Liver (tissue), 9 donors: ENCODE results near the gene C18orf32. TPM values are rescaled to one million over a fixed set of nuclear protein-coding genes. Genes with fewer than 3 reads are reported as not detected.
A peak's percentile ranks its signal among the peaks of the same experiment; 100 is the strongest.

Source experiments
- DNase-seq: peaks from one replicate; pipeline ENCODE4 v3.0.0-alpha.2; 2017; ENCODE audit warnings: low spot score
- H3K27ac ChIP-seq, 2 donors: one replicate each; pipeline ENCODE4 v1.7.0; 2013; ENCODE audit warnings: inconsistent platforms in 2 of 2, low read length in 2 of 2, control low read depth in 1 of 2, low read depth in 1 of 2, mild to moderate bottlenecking in 1 of 2
- H3K27me3 ChIP-seq, 4 donors: one replicate each; pipeline versions ENCODE4 v1.6.1 to v1.7.0; 2013; ENCODE audit warnings: low read length in 3 of 4, inconsistent platforms in 1 of 4, mild to moderate bottlenecking in 1 of 4, moderate library complexity in 1 of 4; ENCODE audit not compliant: control insufficient read depth in 4 of 4, insufficient read depth in 4 of 4
- H3K36me3 ChIP-seq, 4 donors: one replicate each; pipeline versions ENCODE4 v1.6.1 to v1.7.0; 2013; ENCODE audit warnings: low read length in 3 of 4, mild to moderate bottlenecking in 3 of 4, low read depth in 1 of 4, moderate library complexity in 1 of 4; ENCODE audit not compliant: control insufficient read depth in 4 of 4, insufficient read depth in 3 of 4
- H3K4me1 ChIP-seq, 4 donors: one replicate each; pipeline versions ENCODE4 v1.6.1 to v1.7.0; 2013; ENCODE audit warnings: low read length in 3 of 4, mild to moderate bottlenecking in 3 of 4, moderate library complexity in 1 of 4; ENCODE audit not compliant: control insufficient read depth in 4 of 4, insufficient read depth in 4 of 4
- H3K4me3 ChIP-seq, 3 donors: one replicate each; pipeline versions ENCODE4 v1.6.1 to v1.7.0; 2013; ENCODE audit warnings: low read length in 3 of 3, control low read depth in 1 of 3, low read depth in 1 of 3, mild to moderate bottlenecking in 1 of 3
- H3K9ac ChIP-seq, 2 donors: one replicate each; pipeline ENCODE4 v1.7.0; 2013; ENCODE audit warnings: low read length in 2 of 2, mild to moderate bottlenecking in 2 of 2, moderate library complexity in 2 of 2, control low read depth in 1 of 2, low read depth in 1 of 2
- H3K9me3 ChIP-seq, 4 donors: one replicate each; pipeline versions ENCODE4 v1.6.1 to v1.7.0; 2013; ENCODE audit warnings: low read length in 3 of 4; ENCODE audit not compliant: control insufficient read depth in 4 of 4
- EGR1 ChIP-seq, 2 donors: IDR thresholded peaks; 2 replicates each; pipeline ENCODE4 v1.6.1; 2016 to 2018; ENCODE audit warnings: antibody characterized with exemption in 2 of 2, low read depth in 2 of 2
- FOXA1 ChIP-seq: IDR thresholded peaks from 2 replicates; pipeline ENCODE4 v1.6.1; 2016; ENCODE audit warnings: antibody characterized with exemption
- FOXA2 ChIP-seq: IDR thresholded peaks from 2 replicates; pipeline ENCODE4 v1.6.1; 2016; ENCODE audit warnings: antibody characterized with exemption
- GABPA ChIP-seq, 2 donors: IDR thresholded peaks in 1 of 2; conservative IDR thresholded peaks in 1 of 2; 2 replicates each; pipeline ENCODE4 v1.6.1; 2016; ENCODE audit warnings: antibody characterized with exemption in 2 of 2, mild to moderate bottlenecking in 1 of 2, moderate library complexity in 1 of 2
- HNF4A ChIP-seq, 2 donors: conservative IDR thresholded peaks; 2 replicates each; pipeline ENCODE4 v1.6.1; 2016; ENCODE audit warnings: antibody characterized with exemption in 2 of 2, mild to moderate bottlenecking in 2 of 2
- HNF4G ChIP-seq: IDR thresholded peaks from 2 replicates; pipeline ENCODE4 v1.6.1; 2016; ENCODE audit warnings: antibody characterized with exemption
- NR2F2 ChIP-seq: IDR thresholded peaks from 2 replicates; pipeline ENCODE4 v1.6.1; 2016; ENCODE audit warnings: antibody characterized with exemption
- RAD21 ChIP-seq, 2 donors: IDR thresholded peaks; 2 replicates each; pipeline ENCODE4 v1.6.1; 2016; ENCODE audit warnings: antibody characterized with exemption in 2 of 2, mild to moderate bottlenecking in 2 of 2
- RXRA ChIP-seq, 2 donors: IDR thresholded peaks; 2 replicates each; pipeline ENCODE4 v1.6.1; 2017 to 2018; ENCODE audit warnings: antibody characterized with exemption in 2 of 2, mild to moderate bottlenecking in 1 of 2
- SP1 ChIP-seq: IDR thresholded peaks from 2 replicates; pipeline ENCODE4 v1.6.1; 2018; ENCODE audit warnings: antibody characterized with exemption, mild to moderate bottlenecking
- TAF1 ChIP-seq: conservative IDR thresholded peaks from 2 replicates; pipeline ENCODE4 v1.6.1; 2016; ENCODE audit warnings: antibody characterized with exemption, mild to moderate bottlenecking
- YY1 ChIP-seq: IDR thresholded peaks from 2 replicates; pipeline ENCODE4 v1.6.1; 2016; ENCODE audit warnings: antibody characterized with exemption, mild to moderate bottlenecking
- WGBS: extraction: QIAGEN DNeasy Blood & Tissue Kit; methylation state at CpG from one replicate; pipeline ENCODE4 v1.1.7; 2013; 5-methylcytosine and 5-hydroxymethylcytosine counted together
- polyA plus RNA-seq, 2 donors: library from polyadenylated mRNA; stranded (reverse) in 1 of 2; unstranded in 1 of 2; fragments of 200-250 nt in 1 of 2; fragments of >200 nt in 1 of 2; fragmentation: Nextera tagmentation in 1 of 2; extraction: Ambion mirVana in 1 of 2; gene quantifications; one replicate each; pipeline versions ENCODE4 v1.2.1 to v1.2.3, GENCODE V29; 2013 to 2015
- total RNA-seq, 2 donors: library from RNA; depleted of rRNA; stranded (reverse); fragments of >200 nt; gene quantifications; one replicate each; pipeline ENCODE4 v1.2.3, GENCODE V29; 2014
- TF ChIP-seq, protein P1 (sequence below): fragments of 150-350 bp; IDR thresholded peaks from 2 replicates; pipeline ENCODE4 v1.5.1; 2017; ENCODE audit warnings: improper control_type of control experiment, low read depth, low read length; ENCODE audit not compliant: missing input control
- TF ChIP-seq, protein P2 (sequence below): IDR thresholded peaks from 2 replicates; pipeline ENCODE4 v1.6.1; 2016; ENCODE audit warnings: antibody characterized with exemption
- TF ChIP-seq, protein P3 (sequence below): IDR thresholded peaks from 2 replicates; pipeline ENCODE4 v1.6.1; 2016; ENCODE audit warnings: antibody characterized with exemption
- TF ChIP-seq, protein P4 (sequence below): IDR thresholded peaks from 2 replicates; pipeline ENCODE4 v1.6.1; 2016; ENCODE audit warnings: antibody characterized with exemption
- donor health status: healthy.
- donor health status: healthy.
- donor health status: healthy.
- donor health status: healthy.
- donor health status: healthy.

C18orf32 gene
- total and polyA plus RNA-seq, 4 donors: 12.4 to 63.2 (median 29.8) TPM

DNA sequence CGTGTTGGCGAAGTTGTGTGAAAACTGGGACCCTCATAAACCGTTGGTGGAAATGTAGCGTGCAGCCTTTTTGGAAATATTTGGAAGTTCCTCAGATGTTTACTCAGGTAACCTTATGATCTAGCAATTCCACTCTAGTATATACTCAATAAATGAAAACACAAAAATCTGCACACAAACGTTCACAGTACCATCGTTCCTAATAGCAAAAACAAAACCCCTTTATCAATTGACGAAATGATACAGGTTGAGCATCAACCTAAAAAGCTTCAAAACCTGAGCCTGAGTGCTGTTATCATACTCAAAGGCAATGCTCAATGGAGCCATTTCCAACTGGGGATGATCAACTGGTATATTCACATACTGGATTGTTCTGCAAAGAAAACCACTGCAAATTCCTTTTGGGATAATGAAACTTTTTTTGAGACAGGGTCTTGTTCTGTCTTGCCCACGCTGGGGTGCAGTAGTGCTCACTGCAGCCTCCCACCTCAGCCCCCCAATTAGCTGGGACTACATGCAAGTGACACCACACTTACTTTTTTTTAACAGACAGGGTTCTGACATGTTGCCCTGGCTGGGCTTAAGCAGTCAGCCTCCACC is 777 bp upstream of the C18orf32 start:
- WGBS: 83% methylated on average over 8 of the region's 8 CpGs
- peaks cover 8 to 38% (median 25%) of the 10 kb centered on the region in 4 donors for H3K36me3 ChIP-seq
- no peak overlapping the region for H3K9ac ChIP-seq
- H3K4me3 ChIP-seq: peak overlapping the region; percentile 73 to 90 (median 77)
- no peaks in the 10 kb centered on the region for H3K9me3 ChIP-seq
- H3K27ac ChIP-seq: peak overlapping the region; percentile 85 to 86
- no peaks in the 10 kb centered on the region for H3K27me3 ChIP-seq
- TF ChIP-seq FOXA1: no peak
- no peak for TF ChIP-seq NR2F2
- TF ChIP-seq, protein P1, sequence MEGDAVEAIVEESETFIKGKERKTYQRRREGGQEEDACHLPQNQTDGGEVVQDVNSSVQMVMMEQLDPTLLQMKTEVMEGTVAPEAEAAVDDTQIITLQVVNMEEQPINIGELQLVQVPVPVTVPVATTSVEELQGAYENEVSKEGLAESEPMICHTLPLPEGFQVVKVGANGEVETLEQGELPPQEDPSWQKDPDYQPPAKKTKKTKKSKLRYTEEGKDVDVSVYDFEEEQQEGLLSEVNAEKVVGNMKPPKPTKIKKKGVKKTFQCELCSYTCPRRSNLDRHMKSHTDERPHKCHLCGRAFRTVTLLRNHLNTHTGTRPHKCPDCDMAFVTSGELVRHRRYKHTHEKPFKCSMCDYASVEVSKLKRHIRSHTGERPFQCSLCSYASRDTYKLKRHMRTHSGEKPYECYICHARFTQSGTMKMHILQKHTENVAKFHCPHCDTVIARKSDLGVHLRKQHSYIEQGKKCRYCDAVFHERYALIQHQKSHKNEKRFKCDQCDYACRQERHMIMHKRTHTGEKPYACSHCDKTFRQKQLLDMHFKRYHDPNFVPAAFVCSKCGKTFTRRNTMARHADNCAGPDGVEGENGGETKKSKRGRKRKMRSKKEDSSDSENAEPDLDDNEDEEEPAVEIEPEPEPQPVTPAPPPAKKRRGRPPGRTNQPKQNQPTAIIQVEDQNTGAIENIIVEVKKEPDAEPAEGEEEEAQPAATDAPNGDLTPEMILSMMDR: no peak
- no peak for DNase-seq
- H3K4me1 ChIP-seq: peaks cover 4 to 26% (median 22%) of the 10 kb centered on the region in 4 donors

DNA sequence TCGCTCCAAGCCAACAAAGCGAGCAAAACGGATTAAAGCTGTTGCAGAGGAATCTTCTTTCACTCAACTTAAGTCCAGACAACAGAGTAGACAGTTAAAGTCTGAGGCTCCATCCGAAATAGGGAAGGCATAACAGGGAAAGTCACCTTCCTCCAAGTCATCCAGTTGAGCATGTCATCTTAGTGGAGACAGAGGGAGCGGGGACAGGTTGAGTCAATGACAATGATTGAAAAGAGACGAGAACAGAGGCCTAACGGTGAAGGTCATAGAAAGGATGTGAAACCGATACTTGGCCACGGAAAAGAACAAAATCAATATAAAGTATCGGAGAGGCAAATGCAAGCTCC is 455 bp downstream of the C18orf32 start:
- peaks cover 8 to 40% (median 31%) of the 10 kb centered on the region in 4 donors for H3K36me3 ChIP-seq
- no peaks in the 10 kb centered on the region for H3K9me3 ChIP-seq
- peak overlapping the region; percentile 85 to 86 for H3K27ac ChIP-seq
- TF ChIP-seq FOXA2 (no peak), GABPA (IDR thresholded peaks at IDR 0.05 in 1 of 2, conservative IDR thresholded peaks at IDR 0.05 in 1 of 2) (no peak), YY1 (no peak), HNF4G (no peak), RAD21 (IDR thresholded peaks at IDR 0.05) (no peak), FOXA1 (no peak), TAF1 (no peak), RXRA (IDR thresholded peaks at IDR 0.05) (no peak), SP1 (no peak), EGR1 (IDR thresholded peaks at IDR 0.05; ENCODE audit: low read depth in 2 of 2) (no peak), HNF4A (conservative IDR thresholded peaks at IDR 0.05) (no peak), NR2F2 (no peak)
- TF ChIP-seq, protein P2, sequence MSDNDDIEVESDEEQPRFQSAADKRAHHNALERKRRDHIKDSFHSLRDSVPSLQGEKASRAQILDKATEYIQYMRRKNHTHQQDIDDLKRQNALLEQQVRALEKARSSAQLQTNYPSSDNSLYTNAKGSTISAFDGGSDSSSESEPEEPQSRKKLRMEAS: no peak
- TF ChIP-seq, protein P3, sequence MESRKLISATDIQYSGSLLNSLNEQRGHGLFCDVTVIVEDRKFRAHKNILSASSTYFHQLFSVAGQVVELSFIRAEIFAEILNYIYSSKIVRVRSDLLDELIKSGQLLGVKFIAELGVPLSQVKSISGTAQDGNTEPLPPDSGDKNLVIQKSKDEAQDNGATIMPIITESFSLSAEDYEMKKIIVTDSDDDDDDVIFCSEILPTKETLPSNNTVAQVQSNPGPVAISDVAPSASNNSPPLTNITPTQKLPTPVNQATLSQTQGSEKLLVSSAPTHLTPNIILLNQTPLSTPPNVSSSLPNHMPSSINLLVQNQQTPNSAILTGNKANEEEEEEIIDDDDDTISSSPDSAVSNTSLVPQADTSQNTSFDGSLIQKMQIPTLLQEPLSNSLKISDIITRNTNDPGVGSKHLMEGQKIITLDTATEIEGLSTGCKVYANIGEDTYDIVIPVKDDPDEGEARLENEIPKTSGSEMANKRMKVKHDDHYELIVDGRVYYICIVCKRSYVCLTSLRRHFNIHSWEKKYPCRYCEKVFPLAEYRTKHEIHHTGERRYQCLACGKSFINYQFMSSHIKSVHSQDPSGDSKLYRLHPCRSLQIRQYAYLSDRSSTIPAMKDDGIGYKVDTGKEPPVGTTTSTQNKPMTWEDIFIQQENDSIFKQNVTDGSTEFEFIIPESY: no peak
- TF ChIP-seq, protein P4, sequence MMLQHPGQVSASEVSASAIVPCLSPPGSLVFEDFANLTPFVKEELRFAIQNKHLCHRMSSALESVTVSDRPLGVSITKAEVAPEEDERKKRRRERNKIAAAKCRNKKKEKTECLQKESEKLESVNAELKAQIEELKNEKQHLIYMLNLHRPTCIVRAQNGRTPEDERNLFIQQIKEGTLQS: no peak
- TF ChIP-seq, protein P1: no peak
- peak overlapping the region; percentile 82 to 94 for H3K9ac ChIP-seq
- peaks cover 4 to 23% (median 22%) of the 10 kb centered on the region in 4 donors for H3K4me1 ChIP-seq
- no peak for DNase-seq
- WGBS: 1% methylated on average over 10 of the region's 10 CpGs
- no peaks in the 10 kb centered on the region for H3K27me3 ChIP-seq
- H3K4me3 ChIP-seq: peak overlapping the region; percentile 73 to 90 (median 77)
